ENCODE results near the gene ARHGAP22.
"Not testable (repeated sequence)": the region's sequence is repeated elsewhere in the genome, so short reads cannot be mapped to it uniquely, and the experiment has no call there.

The ARHGAP22 gene, protein sequence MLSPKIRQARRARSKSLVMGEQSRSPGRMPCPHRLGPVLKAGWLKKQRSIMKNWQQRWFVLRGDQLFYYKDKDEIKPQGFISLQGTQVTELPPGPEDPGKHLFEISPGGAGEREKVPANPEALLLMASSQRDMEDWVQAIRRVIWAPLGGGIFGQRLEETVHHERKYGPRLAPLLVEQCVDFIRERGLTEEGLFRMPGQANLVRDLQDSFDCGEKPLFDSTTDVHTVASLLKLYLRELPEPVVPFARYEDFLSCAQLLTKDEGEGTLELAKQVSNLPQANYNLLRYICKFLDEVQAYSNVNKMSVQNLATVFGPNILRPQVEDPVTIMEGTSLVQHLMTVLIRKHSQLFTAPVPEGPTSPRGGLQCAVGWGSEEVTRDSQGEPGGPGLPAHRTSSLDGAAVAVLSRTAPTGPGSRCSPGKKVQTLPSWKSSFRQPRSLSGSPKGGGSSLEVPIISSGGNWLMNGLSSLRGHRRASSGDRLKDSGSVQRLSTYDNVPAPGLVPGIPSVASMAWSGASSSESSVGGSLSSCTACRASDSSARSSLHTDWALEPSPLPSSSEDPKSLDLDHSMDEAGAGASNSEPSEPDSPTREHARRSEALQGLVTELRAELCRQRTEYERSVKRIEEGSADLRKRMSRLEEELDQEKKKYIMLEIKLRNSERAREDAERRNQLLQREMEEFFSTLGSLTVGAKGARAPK

DNA sequence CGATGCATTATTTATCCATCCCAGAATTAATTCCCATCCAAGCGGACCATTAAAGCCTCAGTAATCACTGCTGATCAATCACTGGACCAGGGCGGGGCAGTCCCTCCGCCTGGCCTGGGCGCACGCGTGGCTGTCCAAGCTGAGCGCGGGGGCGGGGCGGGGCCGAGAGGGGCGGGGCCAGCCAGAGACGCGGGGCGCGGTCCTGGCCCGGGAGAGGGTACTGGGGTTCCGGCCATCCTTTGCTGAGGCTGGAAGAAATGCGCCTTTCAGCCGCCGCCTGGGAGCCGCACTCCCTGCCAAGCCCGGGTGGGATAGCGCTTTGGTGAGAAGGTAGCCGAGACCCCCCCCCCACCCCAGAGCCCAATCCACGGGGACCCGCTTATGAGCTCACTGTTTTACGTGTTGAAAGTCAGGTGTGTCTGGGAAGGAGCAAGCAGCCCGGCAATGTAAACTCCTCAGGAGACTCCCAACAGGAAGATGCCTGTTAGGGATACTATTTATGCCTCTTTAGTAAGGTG is at the start of gene ARHGAP22:
Gene ARHGAP22 (minus strand): TSS at position 83 of the 518 bp plus-strand sequence. CDS start 277 bp downstream, outside the sequence.
- peak; percentile 43 for DNase-seq (ENCODE audit: low spot score)

DNA sequence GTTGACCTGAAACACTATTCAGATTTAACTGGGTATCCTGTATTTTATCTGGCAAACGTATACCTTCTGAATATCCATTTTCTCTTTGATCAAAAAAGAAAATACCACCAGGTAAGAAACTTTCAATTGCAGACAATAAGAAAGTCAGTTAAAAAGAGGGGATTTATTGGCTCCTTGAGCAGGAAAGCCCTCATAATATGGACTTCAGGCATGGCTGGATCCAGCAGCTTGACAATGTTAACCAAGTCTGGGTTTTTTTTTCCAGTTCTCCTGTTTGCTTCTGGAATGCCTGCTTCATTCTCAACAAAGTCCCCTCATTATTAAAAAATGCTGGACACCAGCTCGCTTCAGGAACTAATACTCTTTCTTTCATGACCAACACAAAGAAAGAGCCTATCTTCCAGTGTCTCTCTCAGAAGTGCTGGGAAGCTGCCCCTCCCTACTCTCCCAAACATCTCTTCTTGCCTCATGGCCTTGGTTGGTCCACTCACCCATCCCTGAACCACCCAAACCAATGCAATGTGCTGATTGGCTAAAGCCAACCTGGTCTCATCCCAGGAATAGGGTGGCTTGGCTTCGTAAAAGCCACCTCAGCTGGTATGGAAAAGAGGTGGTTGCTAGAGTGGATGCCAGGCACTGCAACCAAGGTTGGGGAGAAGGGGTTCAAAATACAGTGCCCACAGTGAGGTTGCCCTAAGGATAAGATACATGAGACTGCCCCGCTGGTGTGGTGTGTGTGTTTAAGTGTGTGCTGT is 49.2 kb upstream of the ARHGAP22 start:
- no peak for DNase-seq (ENCODE audit: low spot score)

GRCh38 chr10:48653347-48653746 is 48.5 kb upstream of the ARHGAP22 start:
- no peak for DNase-seq (ENCODE audit: low spot score)

- no peak for DNase-seq (ENCODE audit: low spot score)
These were observed 47.5 kb upstream of the ARHGAP22 start for GRCh38 chr10:48652344-48652743.

DNA sequence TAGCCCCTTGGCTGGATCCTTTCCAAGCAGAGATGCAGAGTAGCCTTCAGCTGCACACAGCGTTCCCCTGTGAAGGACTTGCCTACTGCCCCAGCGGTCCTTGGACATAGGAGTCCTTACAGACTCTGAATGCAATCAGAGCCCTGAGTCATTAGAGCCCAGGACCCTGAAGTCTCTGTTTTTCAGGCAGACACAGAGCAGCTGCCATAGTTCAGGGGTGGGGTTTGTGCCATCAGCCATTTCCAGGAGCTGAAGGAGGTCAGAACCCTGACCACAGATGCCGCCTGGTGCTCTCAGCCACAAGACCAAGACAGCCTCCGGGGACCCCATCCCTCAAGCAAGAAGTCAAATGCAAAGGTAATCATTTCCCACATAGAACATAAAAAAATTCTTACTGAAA is 47.0 kb upstream of the ARHGAP22 start:
- no peak for DNase-seq (ENCODE audit: low spot score)

GRCh38 chr10:48651293-48651692 is 46.4 kb upstream of the ARHGAP22 start:
- no peak for DNase-seq (ENCODE audit: low spot score)

- no peak for DNase-seq (ENCODE audit: low spot score)
These were observed 44.6 kb upstream of the ARHGAP22 start for GRCh38 chr10:48649349-48649944.

GRCh38 chr10:48648172-48648942 is 43.5 kb upstream of the ARHGAP22 start:
- DNase-seq (ENCODE audit: low spot score) = no peak

GRCh38 chr10:48647073-48647472 is 42.2 kb upstream of the ARHGAP22 start:
- DNase-seq (ENCODE audit: low spot score) = not testable (repeated sequence)

GRCh38 chr10:48645600-48645999 is 40.7 kb upstream of the ARHGAP22 start:
- no peak for DNase-seq (ENCODE audit: low spot score)

GRCh38 chr10:48641099-48641690 is 36.3 kb upstream of the ARHGAP22 start:
- not testable (repeated sequence) for DNase-seq (ENCODE audit: low spot score)

DNA sequence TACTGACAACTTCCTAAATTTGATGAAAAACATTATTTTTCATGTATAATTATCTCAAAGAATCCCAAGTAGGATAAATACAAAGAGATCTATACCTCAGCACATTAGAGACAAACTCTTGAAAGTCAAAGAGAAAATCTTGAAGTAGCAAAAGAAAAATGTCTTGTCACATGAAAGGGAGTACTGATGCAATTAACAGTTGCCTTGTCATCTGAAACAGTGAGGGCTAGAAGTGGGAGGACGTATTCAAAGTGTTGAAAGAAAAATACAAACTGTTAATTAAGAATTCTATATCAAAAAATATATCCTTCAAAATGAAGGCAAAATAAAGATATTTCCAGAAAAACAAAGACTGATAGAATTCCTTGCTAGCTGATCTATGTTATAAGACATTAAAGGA is 35.5 kb upstream of the ARHGAP22 start:
- DNase-seq (ENCODE audit: low spot score) = no peak

- DNase-seq (ENCODE audit: low spot score) = no peak
These were observed 34.8 kb upstream of the ARHGAP22 start for GRCh38 chr10:48639632-48640031.

DNA sequence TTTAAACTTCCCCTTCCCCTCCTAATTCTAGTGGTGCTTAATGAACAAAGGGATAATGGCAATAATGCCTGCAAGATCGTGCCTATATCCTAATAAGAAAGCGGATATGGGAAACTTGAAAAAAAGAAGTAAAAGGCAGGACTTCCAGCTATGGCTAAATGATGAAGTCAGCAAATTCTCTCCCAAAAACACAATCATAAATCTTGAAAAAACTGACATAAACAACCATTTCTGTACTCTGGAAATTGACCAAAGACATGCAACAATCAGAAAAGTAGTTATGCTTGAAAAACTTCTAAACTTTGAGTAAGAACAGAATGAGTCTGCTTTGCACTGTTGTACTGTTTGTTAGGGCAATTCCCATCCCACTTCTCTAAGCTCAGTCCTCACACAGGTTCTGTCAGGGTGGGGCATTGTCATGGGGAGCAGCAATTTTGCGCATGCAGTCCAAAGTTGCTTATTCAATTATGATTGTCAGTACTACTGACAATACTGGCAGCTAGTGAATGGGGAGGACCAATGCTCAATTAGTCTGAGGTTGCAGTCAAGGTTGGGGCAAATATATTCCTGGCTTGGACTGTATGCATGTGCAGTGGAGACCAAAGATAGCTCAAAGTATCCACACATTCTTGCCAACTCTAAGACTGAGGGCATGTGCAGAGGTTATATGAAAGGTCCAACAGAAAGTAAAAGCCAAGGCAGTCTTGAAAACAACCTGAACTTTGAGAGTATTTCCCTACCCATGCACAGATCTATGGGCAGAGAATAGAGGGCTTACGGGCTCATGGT is 34.1 kb upstream of the ARHGAP22 start:
- no peak for DNase-seq (ENCODE audit: low spot score)

- DNase-seq (ENCODE audit: low spot score) = no peak
These were observed 33.3 kb upstream of the ARHGAP22 start for GRCh38 chr10:48638158-48638557.

DNA sequence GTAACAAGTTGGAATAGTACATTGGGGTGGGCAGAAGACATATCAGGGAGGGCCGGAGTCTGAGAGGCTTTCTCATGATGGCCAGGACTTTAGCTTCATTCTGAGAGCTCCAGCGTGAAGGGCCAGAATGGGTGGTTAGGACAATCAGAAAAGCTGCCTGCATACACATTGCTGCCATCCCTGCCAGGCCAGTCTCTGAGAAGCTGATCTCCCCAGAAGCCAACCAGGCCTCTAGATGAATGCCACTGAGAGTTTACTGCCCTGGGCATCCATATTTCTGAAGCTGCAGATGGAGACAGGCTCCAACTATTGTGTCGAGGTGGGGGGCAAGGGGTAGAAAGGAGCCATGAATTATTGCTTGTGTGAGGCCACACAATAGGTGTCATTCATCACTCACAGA is 32.0 kb upstream of the ARHGAP22 start:
- DNase-seq (ENCODE audit: low spot score) = no peak

DNA sequence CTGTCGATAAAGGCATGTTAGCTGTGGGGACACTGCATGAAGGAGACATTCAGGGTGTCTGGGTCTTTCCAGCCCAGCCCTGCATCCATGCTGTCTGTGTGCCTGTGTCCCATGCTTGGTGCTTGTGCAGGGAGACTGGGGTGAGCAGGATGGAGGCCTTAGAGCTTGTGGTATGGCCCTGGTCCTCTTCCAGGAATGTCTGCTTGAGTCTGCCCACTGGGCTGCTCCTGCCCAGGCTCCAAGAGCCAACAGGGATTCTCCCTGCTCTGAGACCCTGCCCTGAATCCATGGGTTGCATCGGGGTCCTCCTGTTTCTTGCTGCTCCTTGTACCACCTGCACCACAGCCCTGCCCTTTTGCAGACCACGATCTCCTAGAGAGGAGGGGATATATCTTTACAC is 31.4 kb upstream of the ARHGAP22 start:
- no peak for DNase-seq (ENCODE audit: low spot score)

DNA sequence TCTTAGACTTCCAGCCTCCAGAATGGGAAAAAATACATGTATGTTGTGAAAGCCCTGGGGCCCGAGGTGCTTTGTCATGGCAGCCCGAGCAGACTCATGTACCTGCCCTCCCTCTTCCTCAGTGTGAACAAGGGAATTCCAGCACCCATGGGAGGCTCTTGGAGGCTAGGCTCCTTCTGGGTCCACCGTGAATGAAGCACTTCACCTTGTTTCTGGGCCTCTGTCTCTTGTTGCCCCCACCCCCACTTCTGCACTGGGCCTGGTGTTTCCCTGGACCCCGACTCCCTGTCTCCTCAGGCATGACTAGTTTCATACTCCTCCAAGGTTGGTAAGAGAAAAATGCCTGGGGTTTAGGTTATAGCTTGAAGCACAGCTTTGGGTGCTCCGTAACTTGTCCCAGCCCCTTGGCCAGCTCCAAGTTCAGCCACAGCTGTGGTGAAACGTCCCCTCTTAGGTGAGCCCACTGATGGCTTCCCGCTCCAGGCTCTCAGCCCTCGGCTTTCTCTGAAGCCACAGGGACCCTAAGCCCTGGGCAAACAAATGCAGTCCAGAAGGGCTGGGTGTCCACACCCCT is 30.2 kb upstream of the ARHGAP22 start:
- no peak for DNase-seq (ENCODE audit: low spot score)

DNA sequence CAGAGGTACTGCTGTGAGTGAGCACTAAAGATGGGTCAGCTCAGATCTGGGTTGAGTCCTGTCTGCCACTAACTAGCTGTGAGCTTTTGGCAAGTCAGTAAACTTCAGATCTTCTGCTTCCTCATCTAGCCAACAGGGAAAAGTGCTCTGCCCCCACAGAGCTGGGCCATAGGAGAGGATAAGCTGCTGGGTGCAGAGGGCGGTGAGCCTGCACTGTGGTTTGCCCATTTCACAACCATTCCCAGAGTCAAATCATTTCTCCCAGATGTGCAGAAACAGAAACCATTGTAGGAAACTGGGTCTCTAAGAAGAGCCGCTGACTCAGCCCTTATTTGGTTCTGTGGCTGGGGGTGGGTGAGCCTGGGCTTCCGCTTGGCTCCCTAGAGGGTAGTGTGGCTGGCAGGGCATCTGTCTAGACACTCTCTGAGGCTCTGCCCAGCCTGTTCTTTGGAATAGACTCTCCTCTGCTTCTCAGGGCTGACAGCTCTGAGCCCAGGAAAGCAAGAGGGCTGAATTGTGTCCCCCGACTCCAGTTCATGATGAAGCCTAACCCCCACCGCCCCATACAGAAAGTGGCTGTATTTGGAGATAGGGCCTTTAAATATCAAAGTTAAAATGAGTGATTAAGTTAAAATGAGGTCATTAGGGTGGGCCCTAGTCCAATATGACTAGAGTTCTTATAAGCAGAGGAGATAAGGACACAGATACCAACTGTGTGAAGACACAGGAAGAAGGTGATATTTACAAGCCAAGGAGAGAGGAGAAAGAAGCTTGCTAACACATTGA is 29.5 kb upstream of the ARHGAP22 start:
- no peak for DNase-seq (ENCODE audit: low spot score)

Measured in cerebellar cortex (tissue), 1 donor.